Measurements from ENCODE around the gene ZNF138. TPM values are rescaled to one million over a fixed set of nuclear protein-coding genes. Genes with fewer than 3 reads are reported as not detected.
"Not testable (repeated sequence)": the region's sequence is repeated elsewhere in the genome, so short reads cannot be mapped to it uniquely, and the experiment has no call there.

ZNF138 gene
- total and polyA plus RNA-seq, 8 donors = 1.8 to 35.6 (median 7.4) TPM

DNA sequence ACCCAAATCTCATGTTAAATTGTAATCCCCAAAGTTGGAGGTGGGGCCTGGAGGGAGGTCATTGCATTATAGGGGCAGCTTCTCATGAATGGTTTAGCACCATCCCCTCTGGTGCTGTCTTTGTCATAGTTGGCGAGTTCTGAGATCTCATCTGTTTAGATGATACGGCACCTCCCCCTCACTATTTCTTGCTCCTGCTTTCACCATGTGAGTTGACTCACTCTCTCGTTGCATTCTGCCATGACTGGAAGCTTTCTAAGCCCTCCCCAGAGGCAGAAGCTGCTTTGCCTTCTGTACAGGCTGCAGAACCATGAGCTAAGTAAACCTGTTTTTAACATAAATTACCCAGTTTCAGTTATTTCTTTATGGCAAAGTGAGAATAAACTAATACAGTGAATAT lies 18.9 kb upstream of the ZNF138 start:
- Histone ChIP-seq H3K9me3 (peaks cover 0 to 9% (median 2%) of the 10 kb centered on the region in 4 donors), H3K27me3 (no peaks in the 10 kb centered on the region), H3K27ac (no peak overlapping the region), H3K4me1 (no peaks in the 10 kb centered on the region), H3K4me3 (no peak overlapping the region), H3K36me3 (no peaks in the 10 kb centered on the region)
- intact Hi-C loops (cut with DNase I; ENCODE audit: low total_unique reads) = no loop called here
- TF ChIP-seq POLR2AphosphoS5 (IDR thresholded peaks at IDR 0.05) (no peak), POLR2A (IDR thresholded peaks at IDR 0.05) (no peak), EP300 (IDR thresholded peaks at IDR 0.05) (no peak)
- TF ChIP-seq, protein P1, sequence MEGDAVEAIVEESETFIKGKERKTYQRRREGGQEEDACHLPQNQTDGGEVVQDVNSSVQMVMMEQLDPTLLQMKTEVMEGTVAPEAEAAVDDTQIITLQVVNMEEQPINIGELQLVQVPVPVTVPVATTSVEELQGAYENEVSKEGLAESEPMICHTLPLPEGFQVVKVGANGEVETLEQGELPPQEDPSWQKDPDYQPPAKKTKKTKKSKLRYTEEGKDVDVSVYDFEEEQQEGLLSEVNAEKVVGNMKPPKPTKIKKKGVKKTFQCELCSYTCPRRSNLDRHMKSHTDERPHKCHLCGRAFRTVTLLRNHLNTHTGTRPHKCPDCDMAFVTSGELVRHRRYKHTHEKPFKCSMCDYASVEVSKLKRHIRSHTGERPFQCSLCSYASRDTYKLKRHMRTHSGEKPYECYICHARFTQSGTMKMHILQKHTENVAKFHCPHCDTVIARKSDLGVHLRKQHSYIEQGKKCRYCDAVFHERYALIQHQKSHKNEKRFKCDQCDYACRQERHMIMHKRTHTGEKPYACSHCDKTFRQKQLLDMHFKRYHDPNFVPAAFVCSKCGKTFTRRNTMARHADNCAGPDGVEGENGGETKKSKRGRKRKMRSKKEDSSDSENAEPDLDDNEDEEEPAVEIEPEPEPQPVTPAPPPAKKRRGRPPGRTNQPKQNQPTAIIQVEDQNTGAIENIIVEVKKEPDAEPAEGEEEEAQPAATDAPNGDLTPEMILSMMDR (IDR thresholded peaks at IDR 0.05) = no peak
- 67 to 84% (median 77%) methylated on average over 3 of the region's 3 CpGs for WGBS, 5 donors
- no peak for DNase-seq

DNA sequence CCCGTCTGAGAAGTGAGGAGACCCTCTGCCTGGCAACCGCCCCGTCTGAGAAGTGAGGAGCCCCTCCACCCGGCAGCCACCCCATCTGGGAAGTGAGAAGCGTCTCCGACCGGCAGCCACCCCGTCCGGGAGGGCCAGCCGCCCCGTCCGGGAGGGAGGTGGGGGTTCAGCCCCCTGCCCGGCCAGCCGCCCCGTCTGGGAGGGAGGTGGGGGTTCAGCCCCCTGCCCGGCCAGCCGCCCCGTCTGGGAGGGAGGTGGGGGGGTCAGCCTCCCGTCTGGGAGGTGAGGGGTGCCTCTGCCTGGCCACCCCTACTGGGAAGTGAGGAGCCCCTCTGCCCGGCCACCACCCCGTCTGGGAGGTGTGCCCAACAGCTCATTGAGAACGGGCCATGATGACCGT lies 9.4 kb upstream of the ZNF138 start:
- WGBS, 5 donors = 65 to 93% (median 85%) methylated on average over 5 to 22 of the region's 23 CpGs
- intact Hi-C loops (cut with DNase I; ENCODE audit: low total_unique reads); H3K4me1 ChIP-seq: not testable (repeated sequence)

DNA sequence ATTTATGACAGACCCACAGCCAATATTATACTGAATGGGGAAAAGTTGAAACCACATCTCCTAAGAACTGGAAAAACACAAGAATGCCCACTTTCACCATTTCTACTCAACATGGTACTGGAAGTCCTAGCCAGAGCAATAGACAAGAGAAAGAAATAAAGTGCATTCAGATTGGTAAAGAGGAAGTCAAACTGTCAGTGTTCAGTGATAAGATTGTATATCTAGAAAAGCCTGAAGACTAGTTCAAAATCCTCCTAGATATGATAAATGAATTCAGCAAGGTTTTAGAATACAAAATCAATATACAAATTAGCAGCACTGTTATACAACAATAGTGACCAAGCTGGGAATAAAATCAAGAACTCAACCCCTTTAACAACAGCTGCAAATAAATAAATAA lies 6.9 kb upstream of the ZNF138 start:
- Histone ChIP-seq H3K27ac (no peak overlapping the region), H3K4me1 (no peaks in the 10 kb centered on the region), H3K9me3 (no peaks in the 10 kb centered on the region), H3K36me3 (no peaks in the 10 kb centered on the region), H3K4me3 (no peak overlapping the region), H3K27me3 (no peaks in the 10 kb centered on the region)
- intact Hi-C loops (cut with DNase I; ENCODE audit: low total_unique reads) = no loop called here
- TF ChIP-seq EP300 (IDR thresholded peaks at IDR 0.05) (no peak), POLR2A (IDR thresholded peaks at IDR 0.05) (no peak)
- TF ChIP-seq, protein P1 (IDR thresholded peaks at IDR 0.05) = no peak
- DNase-seq = no peak

More for the DNA sequence above, 9.4 kb upstream of the ZNF138 start:
- H3K4me3 ChIP-seq, H3K9me3 ChIP-seq, H3K27me3 ChIP-seq, H3K36me3 ChIP-seq, H3K27ac ChIP-seq, DNase-seq: not testable (repeated sequence)

DNA sequence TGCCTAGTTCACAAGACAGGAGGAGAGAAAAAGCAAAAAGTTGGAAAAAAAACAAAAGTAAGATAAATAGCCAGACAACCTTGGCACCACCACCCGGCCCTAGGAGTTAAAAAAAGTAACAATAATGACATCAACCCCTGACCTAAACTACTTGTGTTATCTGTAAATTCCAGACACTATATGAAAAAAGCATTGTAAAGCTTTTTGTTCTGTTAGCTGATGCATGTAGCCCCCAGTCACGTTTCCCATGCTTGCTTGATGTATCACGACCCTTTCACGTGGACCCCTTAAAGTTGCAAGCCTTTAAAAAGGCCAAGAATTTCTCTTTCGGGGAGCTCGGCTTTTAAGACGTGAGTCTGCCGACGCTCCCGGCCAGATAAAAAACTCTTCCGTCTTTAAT lies 5.0 kb upstream of the ZNF138 start:
- H3K27me3 ChIP-seq; DNase-seq; H3K27ac ChIP-seq; H3K4me1 ChIP-seq; H3K4me3 ChIP-seq; H3K9me3 ChIP-seq; H3K36me3 ChIP-seq; intact Hi-C loops (cut with DNase I; ENCODE audit: low total_unique reads): not testable (repeated sequence)
- WGBS, 5 donors = 55 to 66% (median 62%) methylated on average over 11 of the region's 11 CpGs

DNA sequence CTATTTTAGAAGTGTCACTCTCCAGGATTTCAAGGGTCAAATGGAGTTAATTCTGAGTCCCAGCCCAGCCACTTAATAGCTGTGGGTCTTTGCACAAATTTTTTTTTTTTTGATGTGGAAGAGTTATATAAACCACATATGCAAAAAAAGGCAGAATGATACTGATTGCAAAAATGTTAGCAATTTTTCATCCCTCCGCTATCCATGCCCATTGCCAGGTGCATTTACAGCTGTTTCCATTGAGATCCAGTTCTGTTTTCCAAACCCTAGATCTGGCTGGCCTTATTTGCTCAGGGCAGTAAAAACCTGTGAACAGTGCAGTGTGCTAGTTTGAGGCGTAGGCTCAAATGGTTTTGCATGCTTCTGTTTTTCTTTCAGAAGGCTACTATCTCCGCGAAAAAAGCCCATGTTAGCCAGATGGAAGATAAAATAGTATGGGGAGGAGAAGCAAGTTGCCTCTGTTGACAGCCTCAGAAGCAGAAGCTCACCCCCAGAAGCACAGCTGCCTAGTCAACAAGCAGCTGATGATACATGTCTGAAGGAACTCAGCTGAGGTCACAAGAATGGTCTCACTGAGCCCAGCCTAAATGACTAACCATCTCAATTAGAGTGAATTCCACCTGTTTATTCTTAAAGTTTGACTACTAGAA lies 997 bp upstream of the ZNF138 start:
- WGBS, 5 donors = 83 to 95% (median 89%) methylated on average over 4 of the region's 4 CpGs
- no peaks in the 10 kb centered on the region for H3K27me3 ChIP-seq
- H3K4me3 ChIP-seq = no peak overlapping the region
- TF ChIP-seq, protein P1 (IDR thresholded peaks at IDR 0.05) = no peak
- TF ChIP-seq POLR2A (IDR thresholded peaks at IDR 0.05) = no peak
- no peak for TF ChIP-seq EP300 (IDR thresholded peaks at IDR 0.05)
- no peak for TF ChIP-seq POLR2AphosphoS5 (IDR thresholded peaks at IDR 0.05)
- peaks cover 0 to 10% (median 0%) of the 10 kb centered on the region in 4 donors for H3K36me3 ChIP-seq
- peak overlapping the region in 1 of 5 donors; percentile 89 for H3K27ac ChIP-seq
- H3K9me3 ChIP-seq = no peaks in the 10 kb centered on the region
- intact Hi-C loops (cut with DNase I; ENCODE audit: low total_unique reads) = no loop called here
- no peak for DNase-seq
- H3K4me1 ChIP-seq = peaks cover 5 to 24% (median 13%) of the 10 kb centered on the region in 4 donors
